Fibroblast of skin of left quadriceps (primary cell): ENCODE results near the gene PRXL2B.

Experiments
- DNase-seq, 2 experiments: peaks; one replicate each; pipeline ENCODE4 v3.0.0-alpha.2; 2013; ENCODE audit warnings: low read depth in 2 of 2

PRXL2B gene

GRCh38 chr1:2635361-2636010 is 48.9 kb downstream of the PRXL2B start:
- no peak for DNase-seq

GRCh38 chr1:2636733-2637132 is 50.2 kb downstream of the PRXL2B start:
- no peak for DNase-seq

DNA sequence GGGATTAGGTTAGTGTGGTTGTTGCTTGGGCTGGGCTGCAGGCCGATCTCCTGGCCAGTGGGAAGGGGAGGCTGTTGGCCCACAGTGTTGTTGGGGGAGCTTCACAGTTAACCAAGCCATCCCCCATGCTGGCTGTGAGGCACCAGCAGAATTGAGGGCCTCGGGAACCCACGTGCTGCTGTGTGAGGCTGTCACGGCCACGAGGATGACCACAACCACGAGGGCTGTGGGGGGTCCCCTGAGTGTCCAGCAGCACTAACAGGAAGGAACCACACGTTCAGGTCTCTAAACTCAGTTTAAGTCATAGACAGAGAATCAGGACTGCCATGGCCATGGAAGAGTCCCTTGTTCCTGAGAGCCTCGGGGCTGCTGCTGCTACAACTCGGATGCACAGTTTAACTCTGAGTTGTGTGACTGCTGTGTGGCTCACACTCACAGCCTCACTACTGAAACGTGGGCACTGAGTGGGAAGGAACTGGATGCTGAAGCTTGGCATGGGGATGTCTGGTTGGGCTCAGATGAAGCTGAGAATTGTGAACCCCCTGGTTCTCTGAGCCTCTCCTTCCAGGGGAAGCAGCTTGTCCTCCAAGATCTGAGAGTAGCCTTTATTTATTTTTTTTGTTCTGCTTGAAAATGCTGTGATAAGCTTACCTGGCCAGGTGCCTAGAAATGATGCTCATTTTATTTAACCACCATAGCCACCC is 51.0 kb downstream of the PRXL2B start:
- no peak for DNase-seq

GRCh38 chr1:2638466-2639115 is 52.0 kb downstream of the PRXL2B start:
- no peak for DNase-seq

DNA sequence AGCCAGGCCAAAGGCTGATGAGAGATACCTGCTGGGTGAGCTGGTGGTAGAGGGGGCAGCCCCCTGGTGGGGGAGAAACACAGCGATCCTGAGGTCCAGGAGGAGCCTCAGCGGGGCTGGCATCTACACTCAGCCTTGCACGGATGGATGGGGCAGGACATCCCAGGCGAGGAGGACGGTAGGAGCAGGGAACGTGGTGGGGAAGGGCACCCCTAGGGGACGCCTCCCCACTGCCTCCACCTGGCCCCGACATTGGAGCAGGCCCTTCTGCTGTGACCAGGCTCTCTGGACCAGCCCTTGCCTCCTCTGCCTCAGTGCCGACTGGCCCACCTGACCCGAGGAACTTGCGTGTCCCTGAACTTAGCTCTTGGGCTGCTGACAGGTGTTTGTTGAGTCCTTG is 52.6 kb downstream of the PRXL2B start:
- no peak for DNase-seq

GRCh38 chr1:2639607-2640521 is 53.3 kb downstream of the PRXL2B start:
- no peak for DNase-seq

DNA sequence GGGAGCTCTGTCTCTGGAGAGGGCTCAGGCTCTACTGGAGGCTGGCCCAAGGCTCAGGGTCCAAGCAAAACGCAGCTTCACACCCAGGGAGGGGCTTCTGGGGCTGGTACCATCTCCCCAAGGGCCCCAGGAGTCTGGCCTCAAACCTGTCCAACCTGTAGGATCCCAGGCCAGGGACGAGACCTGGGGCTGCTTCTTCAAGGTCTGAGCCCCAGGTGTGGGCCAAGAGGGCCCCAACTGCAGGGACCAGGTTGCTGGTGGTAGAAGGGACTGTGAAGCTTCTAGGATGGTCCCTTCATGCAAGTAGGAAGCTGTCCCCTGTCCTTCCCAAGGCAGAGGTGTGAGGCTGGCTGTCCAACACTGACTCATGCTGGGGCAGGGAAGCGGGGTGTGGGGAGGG is 54.0 kb downstream of the PRXL2B start:
- no peak for DNase-seq
